GM19238 (cell line): ENCODE data around the gene CUZD1.
A peak's percentile ranks its signal among the peaks of the same experiment; 100 is the strongest.
"Not testable (repeated sequence)": the region's sequence is repeated elsewhere in the genome, so short reads cannot be mapped to it uniquely, and the experiment has no call there.

Experiments
- DNase-seq: peaks from one replicate; pipeline ENCODE4 v3.0.0; 2011; ENCODE audit warnings: low spot score; ENCODE audit not compliant: insufficient read length

The CUZD1 gene

GRCh38 chr10:122845783-122846332 lies at the start of gene CUZD1:
Gene CUZD1, minus strand, starts transcription at chr10:122845857. Its CDS starts 14 bp downstream, at chr10:122845843.
- no peak for DNase-seq

- no peak for DNase-seq
These were observed 48.7 kb upstream of the CUZD1 start for GRCh38 chr10:122894261-122894944.

- no peak for DNase-seq
These were observed 38.5 kb upstream of the CUZD1 start for GRCh38 chr10:122884166-122884565.

GRCh38 chr10:122882766-122883165 lies 37.1 kb upstream of the CUZD1 start:
- no peak for DNase-seq

- peak; percentile 70 for DNase-seq
These were observed 33.9 kb upstream of the CUZD1 start, which contains the start of gene FAM24B for GRCh38 chr10:122879339-122880273. Gene FAM24B, minus strand, starts transcription at chr10:122879581. Its CDS starts 29,066 bp downstream, at chr10:122850515.

- no peak for DNase-seq
These were observed 33.2 kb upstream of the CUZD1 start for GRCh38 chr10:122878799-122879338.

GRCh38 chr10:122877264-122877663 lies 31.6 kb upstream of the CUZD1 start:
- DNase-seq, result no peak

- DNase-seq, result no peak
These were observed 30.8 kb upstream of the CUZD1 start for GRCh38 chr10:122876467-122876855.

- no peak for DNase-seq
These were observed 30.3 kb upstream of the CUZD1 start for GRCh38 chr10:122875843-122876466.

- DNase-seq, result not testable (repeated sequence)
These were observed 26.3 kb upstream of the CUZD1 start for GRCh38 chr10:122871947-122872346.

GRCh38 chr10:122868768-122869167 lies 23.1 kb upstream of the CUZD1 start:
- DNase-seq, result not testable (repeated sequence)

GRCh38 chr10:122866757-122867482 lies 21.3 kb upstream of the CUZD1 start:
- DNase-seq, result not testable (repeated sequence)

- DNase-seq, result no peak
These were observed 19.2 kb upstream of the CUZD1 start for GRCh38 chr10:122864901-122865300.

GRCh38 chr10:122864194-122864592 lies 18.5 kb upstream of the CUZD1 start:
- no peak for DNase-seq

- no peak for DNase-seq
These were observed 17.8 kb upstream of the CUZD1 start for GRCh38 chr10:122863216-122864193.

- DNase-seq, result no peak
These were observed 16.1 kb upstream of the CUZD1 start for GRCh38 chr10:122861711-122862161.

- DNase-seq, result no peak
These were observed 13.9 kb upstream of the CUZD1 start for GRCh38 chr10:122859527-122859926.

- DNase-seq, result not testable (repeated sequence)
These were observed 12.4 kb upstream of the CUZD1 start for GRCh38 chr10:122858042-122858441.

GRCh38 chr10:122856902-122857301 lies 11.2 kb upstream of the CUZD1 start:
- DNase-seq, result no peak
